HL-60/S4 treated with retinoic acid at 250 ng/mL for 4 days and 3 days (cell line): Measurements from ENCODE around the gene RNF223.
"Not testable (repeated sequence)": the region's sequence is repeated elsewhere in the genome, so short reads cannot be mapped to it uniquely, and the experiment has no call there.

ENCODE experiments used
- in situ Hi-C: fragments of 300-500 bp; cut with MboI; formaldehyde crosslinking; loops from 2 replicates; pipeline ENCODE4 v1.7.0; 2022; ENCODE audit warnings: low sequenced_read_pairs

The RNF223 gene

GRCh38 chr1:1110561-1110971 lies 36.5 kb upstream of the RNF223 start:
- in situ Hi-C loops: no loop called here

- in situ Hi-C loops: no loop called here
Observed at GRCh38 chr1:1109743-1110142, 35.6 kb upstream of the RNF223 start.

GRCh38 chr1:1106510-1107221 lies 32.6 kb upstream of the RNF223 start:
- in situ Hi-C loops: no loop called here

GRCh38 chr1:1104152-1104551 lies 30.0 kb upstream of the RNF223 start:
- in situ Hi-C loops: not testable (repeated sequence)

- in situ Hi-C loops: no loop called here
Observed at GRCh38 chr1:1101503-1101902, 27.4 kb upstream of the RNF223 start.

- in situ Hi-C loops: no loop called here
Observed at GRCh38 chr1:1100296-1100695, 26.2 kb upstream of the RNF223 start.

- in situ Hi-C loops: no loop called here
Observed at GRCh38 chr1:1099506-1100183, 25.5 kb upstream of the RNF223 start.

GRCh38 chr1:1098681-1099421 lies 24.7 kb upstream of the RNF223 start:
- in situ Hi-C loops: no loop called here

- in situ Hi-C loops: not testable (repeated sequence)
Observed at GRCh38 chr1:1096136-1096535, 22.0 kb upstream of the RNF223 start.

- in situ Hi-C loops: no loop called here
Observed at GRCh38 chr1:1094981-1095380, 20.9 kb upstream of the RNF223 start.

- in situ Hi-C loops: no loop called here
Observed at GRCh38 chr1:1093610-1093943, 19.5 kb upstream of the RNF223 start.

- in situ Hi-C loops: no loop called here
Observed at GRCh38 chr1:1092894-1093609, 18.9 kb upstream of the RNF223 start.

- in situ Hi-C loops: no loop called here
Observed at GRCh38 chr1:1092149-1092855, 18.2 kb upstream of the RNF223 start.

GRCh38 chr1:1091344-1092148 lies 17.4 kb upstream of the RNF223 start:
- in situ Hi-C loops: no loop called here

GRCh38 chr1:1090424-1091343 lies 16.6 kb upstream of the RNF223 start:
- in situ Hi-C loops: no loop called here

- in situ Hi-C loops: no loop called here
Observed at GRCh38 chr1:1089731-1090423, 15.8 kb upstream of the RNF223 start.

GRCh38 chr1:1088801-1089680 lies 14.9 kb upstream of the RNF223 start:
- in situ Hi-C loops: no loop called here
